ENCODE results near the gene C1R. TPM values are rescaled to one million over a fixed set of nuclear protein-coding genes. Genes with fewer than 3 reads are reported as not detected.

C1R gene
- polyA plus RNA-seq, 1 of the 3 experiments (the other 2 are of a cell fraction), result 20.1 TPM

- Histone ChIP-seq H3K4me1 (ENCODE audit: control insufficient read depth in 1 of 2, insufficient read depth in 2 of 2, low read depth in 1 of 2, low read length in 1 of 2) (peaks cover 0 to 5% of the 10 kb centered on the region in 2 experiments; a peak in 1 of 4 replicates), H3K9me2 (no peaks in the 10 kb centered on the region), H3K9me3 (no peaks in the 10 kb centered on the region), H3K4me3 (ENCODE audit: low read depth in 2 of 2, low read length in 1 of 2) (no peak overlapping the region), H3K27me3 (ENCODE audit: insufficient read depth) (no peaks in the 10 kb centered on the region; the same call in 1 of the 2 replicates), H3K36me3 (replicated peaks in 1 of 2; ENCODE audit: control insufficient read depth in 1 of 2, insufficient read depth in 2 of 2, low read length in 1 of 2) (no peaks in the 10 kb centered on the region), H3K79me2 (ENCODE audit: insufficient read depth) (no peaks in the 10 kb centered on the region), H3K9ac (no peak overlapping the region), H3K4me2 (no peak overlapping the region), H2AFZ (ENCODE audit: low read depth) (no peak overlapping the region), H4K20me1 (ENCODE audit: insufficient read depth) (no peaks in the 10 kb centered on the region), H3F3A (replicated peaks; ENCODE audit: insufficient read depth) (no peaks in the 10 kb centered on the region), H3K27ac (ENCODE audit: low read depth in 2 of 2, low read length in 1 of 2) (no peak overlapping the region)
- CTCF ChIA-PET, result interaction anchor here (0.7 to 1.8 kb wide), 6 partner anchors 10 to 112 kb away, joined by 3 to 7 read pairs (median 4); partner anchors contain the start of genes C12orf57 and LPCAT3
- TF ChIP-seq RFX5 (IDR thresholded peaks at IDR 0.05; ENCODE audit: low read length), result no peak
- no peak for TF ChIP-seq EZH2phosphoT487 (IDR thresholded peaks at IDR 0.05; ENCODE audit: borderline replicate concordance, low read depth)
- no peak for TF ChIP-seq SMC3 (IDR thresholded peaks at IDR 0.05; ENCODE audit: low read depth, low read length)
- TF ChIP-seq NRF1 (IDR thresholded peaks at IDR 0.05; ENCODE audit: low read depth, low read length), result no peak
- no peak for TF ChIP-seq RXRA (IDR thresholded peaks at IDR 0.05; ENCODE audit: borderline replicate concordance, low read depth)
- TF ChIP-seq, protein P1, sequence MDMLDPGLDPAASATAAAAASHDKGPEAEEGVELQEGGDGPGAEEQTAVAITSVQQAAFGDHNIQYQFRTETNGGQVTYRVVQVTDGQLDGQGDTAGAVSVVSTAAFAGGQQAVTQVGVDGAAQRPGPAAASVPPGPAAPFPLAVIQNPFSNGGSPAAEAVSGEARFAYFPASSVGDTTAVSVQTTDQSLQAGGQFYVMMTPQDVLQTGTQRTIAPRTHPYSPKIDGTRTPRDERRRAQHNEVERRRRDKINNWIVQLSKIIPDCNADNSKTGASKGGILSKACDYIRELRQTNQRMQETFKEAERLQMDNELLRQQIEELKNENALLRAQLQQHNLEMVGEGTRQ (IDR thresholded peaks at IDR 0.05; ENCODE audit: borderline replicate concordance, low read depth, low read length), result no peak
- TF ChIP-seq POLR2AphosphoS5 (IDR thresholded peaks at IDR 0.05; ENCODE audit: low read depth, low read length), result no peak
- no peak for TF ChIP-seq IRF3 (IDR thresholded peaks at IDR 0.05; ENCODE audit: low read depth, low read length)
- no peak for TF ChIP-seq TCF12 (IDR thresholded peaks at IDR 0.05)
- no peak for TF ChIP-seq TAF1 (IDR thresholded peaks at IDR 0.05; ENCODE audit: borderline replicate concordance, low read depth, low read length)
- no peak for TF ChIP-seq JUND (IDR thresholded peaks at IDR 0.05)
- no peak for TF ChIP-seq TEAD4 (IDR thresholded peaks at IDR 0.05; ENCODE audit: borderline replicate concordance, insufficient read depth)
- no peak for TF ChIP-seq EP300 (IDR thresholded peaks at IDR 0.05; ENCODE audit: borderline replicate concordance in 1 of 2, low read depth in 1 of 2, low read length in 1 of 2)
- POLR2A ChIA-PET, result no interaction called here
- no peak for DNase-seq
- 12% methylated on average over 2 of the region's 2 CpGs for WGBS (ENCODE audit: low lambda C conversion rate)
These were observed 59.3 kb downstream of the C1R start for GRCh38 chr12:7032990-7033389.

GRCh38 chr12:7031306-7031705, 60.9 kb downstream of the C1R start:
- Histone ChIP-seq H3K4me3 (ENCODE audit: low read depth in 2 of 2, low read length in 1 of 2) (no peak overlapping the region), H3F3A (replicated peaks; ENCODE audit: insufficient read depth) (no peaks in the 10 kb centered on the region), H3K9ac (no peak overlapping the region), H4K20me1 (ENCODE audit: insufficient read depth) (no peaks in the 10 kb centered on the region), H3K27me3 (ENCODE audit: insufficient read depth) (no peaks in the 10 kb centered on the region; the same call in 1 of the 2 replicates), H3K9me3 (no peaks in the 10 kb centered on the region), H3K36me3 (replicated peaks in 1 of 2; ENCODE audit: control insufficient read depth in 1 of 2, insufficient read depth in 2 of 2, low read length in 1 of 2) (no peaks in the 10 kb centered on the region), H2AFZ (ENCODE audit: low read depth) (no peak overlapping the region), H3K9me2 (no peaks in the 10 kb centered on the region), H3K27ac (ENCODE audit: low read depth in 2 of 2, low read length in 1 of 2) (no peak overlapping the region), H3K4me1 (ENCODE audit: control insufficient read depth in 1 of 2, insufficient read depth in 2 of 2, low read depth in 1 of 2, low read length in 1 of 2) (no peaks in the 10 kb centered on the region), H3K79me2 (ENCODE audit: insufficient read depth) (no peaks in the 10 kb centered on the region), H3K4me2 (no peak overlapping the region)
- POLR2A ChIA-PET, result no interaction called here
- no peak for TF ChIP-seq FOXJ3 (CRISPR knock-in tag; IDR thresholded peaks at IDR 0.05)
- TF ChIP-seq TCF12 (IDR thresholded peaks at IDR 0.05), result no peak
- no peak for TF ChIP-seq RCOR1 (IDR thresholded peaks at IDR 0.05; ENCODE audit: low read length)
- TF ChIP-seq, protein P2, sequence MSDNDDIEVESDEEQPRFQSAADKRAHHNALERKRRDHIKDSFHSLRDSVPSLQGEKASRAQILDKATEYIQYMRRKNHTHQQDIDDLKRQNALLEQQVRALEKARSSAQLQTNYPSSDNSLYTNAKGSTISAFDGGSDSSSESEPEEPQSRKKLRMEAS (IDR thresholded peaks at IDR 0.05; ENCODE audit: low read depth), result no peak
- TF ChIP-seq MXI1 (IDR thresholded peaks at IDR 0.05; ENCODE audit: low read depth, low read length), result no peak
- no peak for TF ChIP-seq GABPA (IDR thresholded peaks at IDR 0.05; ENCODE audit: low read depth)
- no peak for TF ChIP-seq TEAD4 (IDR thresholded peaks at IDR 0.05; ENCODE audit: borderline replicate concordance, insufficient read depth)
- TF ChIP-seq EZH2phosphoT487 (IDR thresholded peaks at IDR 0.05; ENCODE audit: borderline replicate concordance, low read depth), result no peak
- no peak for DNase-seq
- CTCF ChIA-PET, result interaction anchor here (1.0 to 1.8 kb wide), 2 partner anchors 26 to 87 kb away, joined by 4 to 5 read pairs; partner anchors contain the start of gene C12orf57
- WGBS (ENCODE audit: low lambda C conversion rate), result 41% methylated on average over 5 of the region's 6 CpGs

Measured in SK-N-SH (cell line).